GM23338 (cell line): ENCODE results near the gene GLE1. TPM values are rescaled to one million over a fixed set of nuclear protein-coding genes. Genes with fewer than 3 reads are reported as not detected.

Experiments used
- ATAC-seq: fragments of 200-7000 bp; cut with Tn5 transposase; 3 replicates; pipeline ENCODE4 v1.9.1; 2020
- DNase-seq: peaks from one replicate; pipeline ENCODE4 v3.0.0-alpha.2; 2015; ENCODE audit warnings: low spot score
- H2AFZ ChIP-seq: fragments of 200-600 bp; sonication (generic); 2 replicates; pipeline ENCODE4 v1.8.0; 2016; ENCODE audit warnings: antibody characterized with exemption, mild to moderate bottlenecking, moderate library complexity
- H3F3A ChIP-seq: fragments of 200-600 bp; sonication (generic); replicated peaks from 2 replicates; pipeline ENCODE4 v1.8.0; 2017; ENCODE audit warnings: antibody characterized with exemption, mixed run types, low read depth
- H3K27ac ChIP-seq: fragments of 200-600 bp; sonication (generic); 2 replicates; pipeline ENCODE4 v1.6.1; 2016; ENCODE audit warnings: low read depth
- H3K27me3 ChIP-seq: fragments of 200-600 bp; sonication (generic); 2 replicates; pipeline ENCODE4 v1.8.0; 2016; ENCODE audit warnings: mild to moderate bottlenecking, mixed run types, moderate library complexity; ENCODE audit not compliant: insufficient read depth
- H3K36me3 ChIP-seq: fragments of 200-600 bp; sonication (generic); 2 replicates; pipeline ENCODE4 v1.8.0; 2016; ENCODE audit warnings: mild to moderate bottlenecking; ENCODE audit not compliant: insufficient read depth
- H3K4me1 ChIP-seq: fragments of 200-600 bp; sonication (generic); 2 replicates; pipeline ENCODE4 v1.8.0; 2016; ENCODE audit warnings: mild to moderate bottlenecking, moderate library complexity; ENCODE audit not compliant: insufficient read depth
- H3K4me2 ChIP-seq: fragments of 200-600 bp; sonication (generic); 2 replicates; pipeline ENCODE4 v1.7.1; 2017; ENCODE audit warnings: mixed run types
- H3K4me3 ChIP-seq: fragments of 200-600 bp; sonication (generic); 2 replicates; pipeline ENCODE4 v1.6.1; 2016; ENCODE audit warnings: mixed run types
- H3K79me2 ChIP-seq: fragments of 200-600 bp; sonication (generic); replicated peaks from 2 replicates; pipeline ENCODE4 v1.8.0; 2017; ENCODE audit warnings: mild to moderate bottlenecking; ENCODE audit not compliant: insufficient read depth
- H3K9me2 ChIP-seq: fragments of 200-600 bp; sonication (generic); 2 replicates; pipeline ENCODE4 v1.8.0; 2017; ENCODE audit not compliant: insufficient read depth
- H4K20me1 ChIP-seq: fragments of 200-600 bp; sonication (generic); replicated peaks from 2 replicates; pipeline ENCODE4 v1.8.0; 2017; ENCODE audit warnings: mild to moderate bottlenecking; ENCODE audit not compliant: insufficient read depth
- H3K27ac Mint-ChIP-seq: 2 replicates; pipeline ENCODE4 v1.8.0; 2020; ENCODE audit warnings: inconsistent platforms, mild to moderate bottlenecking, moderate library complexity, mixed read lengths
- H3K27me3 Mint-ChIP-seq: 3 replicates; pipeline ENCODE4 v1.8.0; 2022; ENCODE audit warnings: low read depth, mild to moderate bottlenecking, moderate library complexity, mixed read lengths, inconsistent platforms; ENCODE audit not compliant: insufficient read depth, poor library complexity
- H3K36me3 Mint-ChIP-seq: 3 replicates; pipeline ENCODE4 v1.8.0; 2021; ENCODE audit warnings: low read depth, mild to moderate bottlenecking, inconsistent platforms, moderate library complexity, mixed read lengths
- H3K4me1 Mint-ChIP-seq: 3 replicates; pipeline ENCODE4 v1.8.0; 2020; ENCODE audit warnings: mild to moderate bottlenecking, inconsistent platforms, mixed read lengths
- H3K4me3 Mint-ChIP-seq: 3 replicates; pipeline ENCODE4 v1.8.0; 2021; ENCODE audit warnings: moderate library complexity, mild to moderate bottlenecking, inconsistent platforms, mixed read lengths
- H3K9me3 Mint-ChIP-seq: 3 replicates; pipeline ENCODE4 v1.8.0; 2020; ENCODE audit warnings: moderate library complexity, mild to moderate bottlenecking, inconsistent platforms, mixed read lengths
- CREB1 ChIP-seq: fragments of 250-450 bp; sonication (Bioruptor Pico); IDR thresholded peaks from 2 replicates; pipeline ENCODE4 v1.5.0; 2020; ENCODE audit warnings: low read depth, mild to moderate bottlenecking, moderate library complexity
- ETS1 ChIP-seq: IDR thresholded peaks from 2 replicates; pipeline ENCODE4 v1.6.1; 2016; ENCODE audit warnings: antibody characterized with exemption
- EZH2 ChIP-seq: fragments of 200-600 bp; sonication (generic); IDR thresholded peaks from one replicate; pipeline ENCODE4 v1.8.0; 2017; ENCODE audit warnings: antibody characterized with exemption, mild to moderate bottlenecking, low read depth; ENCODE audit not compliant: unreplicated experiment
- EZH2phosphoT487 ChIP-seq: fragments of 200-600 bp; sonication (generic); IDR thresholded peaks from one replicate; pipeline ENCODE4 v1.8.1; 2018; ENCODE audit warnings: antibody characterized with exemption; ENCODE audit not compliant: unreplicated experiment
- JUNB ChIP-seq: IDR thresholded peaks from one replicate; pipeline ENCODE4 v1.6.1; 2016; ENCODE audit warnings: antibody characterized with exemption; ENCODE audit not compliant: unreplicated experiment
- NANOG ChIP-seq: IDR thresholded peaks from 2 replicates; pipeline ENCODE4 v1.6.1; 2016; ENCODE audit warnings: antibody characterized with exemption, borderline replicate concordance
- POLR2AphosphoS5 ChIP-seq: IDR thresholded peaks from 2 replicates; pipeline ENCODE4 v1.6.1; 2016; ENCODE audit warnings: antibody characterized with exemption, low read depth
- STAT1 ChIP-seq: IDR thresholded peaks from one replicate; pipeline ENCODE4 v1.6.1; 2016; ENCODE audit warnings: antibody characterized with exemption; ENCODE audit not compliant: unreplicated experiment
- ZNF114 ChIP-seq: fragments of 250-450 bp; sonication (Bioruptor Pico); IDR thresholded peaks from 2 replicates; pipeline ENCODE4 v1.5.0; 2020; ENCODE audit warnings: mild to moderate bottlenecking, moderate library complexity
- ZNF331 ChIP-seq: fragments of 250-450 bp; sonication (Bioruptor Pico); IDR thresholded peaks from 2 replicates; pipeline ENCODE4 v1.5.0; 2020; ENCODE audit warnings: low read depth, mild to moderate bottlenecking, moderate library complexity
- polyA plus RNA-seq: library from polyadenylated mRNA; unstranded; fragments of >200 nt; fragmentation: Nextera tagmentation; extraction: Ambion mirVana; gene quantifications from 2 replicates; pipeline ENCODE4 v1.2.1, GENCODE V29; 2016
- total RNA-seq: library from RNA; depleted of rRNA; stranded (reverse); fragments of >200 nt; shearing (Covaris generic); gene quantifications from 2 replicates; pipeline ENCODE4 v1.2.3, GENCODE V29; 2014
- TF ChIP-seq, protein P1 (sequence below): fragments of 250-450 bp; sonication (Bioruptor Pico); IDR thresholded peaks from 2 replicates; pipeline ENCODE4 v1.5.0; 2020; ENCODE audit warnings: mild to moderate bottlenecking, moderate library complexity
- TF ChIP-seq, protein P2 (sequence below), 2 experiments: fragments of 200-600 bp in 1 of 2; sonication (generic) in 1 of 2; conservative IDR thresholded peaks; 2 replicates each; pipeline versions ENCODE4 v1.5.1 to v1.6.1; 2016 to 2017; ENCODE audit warnings: antibody characterized with exemption in 2 of 2, low read depth in 2 of 2, mild to moderate bottlenecking in 2 of 2, moderate library complexity in 1 of 2

GLE1 gene
- total and polyA plus RNA-seq, 2 experiments from 2014 or later: 7.4 to 22.1 TPM

- TF ChIP-seq, protein P1, sequence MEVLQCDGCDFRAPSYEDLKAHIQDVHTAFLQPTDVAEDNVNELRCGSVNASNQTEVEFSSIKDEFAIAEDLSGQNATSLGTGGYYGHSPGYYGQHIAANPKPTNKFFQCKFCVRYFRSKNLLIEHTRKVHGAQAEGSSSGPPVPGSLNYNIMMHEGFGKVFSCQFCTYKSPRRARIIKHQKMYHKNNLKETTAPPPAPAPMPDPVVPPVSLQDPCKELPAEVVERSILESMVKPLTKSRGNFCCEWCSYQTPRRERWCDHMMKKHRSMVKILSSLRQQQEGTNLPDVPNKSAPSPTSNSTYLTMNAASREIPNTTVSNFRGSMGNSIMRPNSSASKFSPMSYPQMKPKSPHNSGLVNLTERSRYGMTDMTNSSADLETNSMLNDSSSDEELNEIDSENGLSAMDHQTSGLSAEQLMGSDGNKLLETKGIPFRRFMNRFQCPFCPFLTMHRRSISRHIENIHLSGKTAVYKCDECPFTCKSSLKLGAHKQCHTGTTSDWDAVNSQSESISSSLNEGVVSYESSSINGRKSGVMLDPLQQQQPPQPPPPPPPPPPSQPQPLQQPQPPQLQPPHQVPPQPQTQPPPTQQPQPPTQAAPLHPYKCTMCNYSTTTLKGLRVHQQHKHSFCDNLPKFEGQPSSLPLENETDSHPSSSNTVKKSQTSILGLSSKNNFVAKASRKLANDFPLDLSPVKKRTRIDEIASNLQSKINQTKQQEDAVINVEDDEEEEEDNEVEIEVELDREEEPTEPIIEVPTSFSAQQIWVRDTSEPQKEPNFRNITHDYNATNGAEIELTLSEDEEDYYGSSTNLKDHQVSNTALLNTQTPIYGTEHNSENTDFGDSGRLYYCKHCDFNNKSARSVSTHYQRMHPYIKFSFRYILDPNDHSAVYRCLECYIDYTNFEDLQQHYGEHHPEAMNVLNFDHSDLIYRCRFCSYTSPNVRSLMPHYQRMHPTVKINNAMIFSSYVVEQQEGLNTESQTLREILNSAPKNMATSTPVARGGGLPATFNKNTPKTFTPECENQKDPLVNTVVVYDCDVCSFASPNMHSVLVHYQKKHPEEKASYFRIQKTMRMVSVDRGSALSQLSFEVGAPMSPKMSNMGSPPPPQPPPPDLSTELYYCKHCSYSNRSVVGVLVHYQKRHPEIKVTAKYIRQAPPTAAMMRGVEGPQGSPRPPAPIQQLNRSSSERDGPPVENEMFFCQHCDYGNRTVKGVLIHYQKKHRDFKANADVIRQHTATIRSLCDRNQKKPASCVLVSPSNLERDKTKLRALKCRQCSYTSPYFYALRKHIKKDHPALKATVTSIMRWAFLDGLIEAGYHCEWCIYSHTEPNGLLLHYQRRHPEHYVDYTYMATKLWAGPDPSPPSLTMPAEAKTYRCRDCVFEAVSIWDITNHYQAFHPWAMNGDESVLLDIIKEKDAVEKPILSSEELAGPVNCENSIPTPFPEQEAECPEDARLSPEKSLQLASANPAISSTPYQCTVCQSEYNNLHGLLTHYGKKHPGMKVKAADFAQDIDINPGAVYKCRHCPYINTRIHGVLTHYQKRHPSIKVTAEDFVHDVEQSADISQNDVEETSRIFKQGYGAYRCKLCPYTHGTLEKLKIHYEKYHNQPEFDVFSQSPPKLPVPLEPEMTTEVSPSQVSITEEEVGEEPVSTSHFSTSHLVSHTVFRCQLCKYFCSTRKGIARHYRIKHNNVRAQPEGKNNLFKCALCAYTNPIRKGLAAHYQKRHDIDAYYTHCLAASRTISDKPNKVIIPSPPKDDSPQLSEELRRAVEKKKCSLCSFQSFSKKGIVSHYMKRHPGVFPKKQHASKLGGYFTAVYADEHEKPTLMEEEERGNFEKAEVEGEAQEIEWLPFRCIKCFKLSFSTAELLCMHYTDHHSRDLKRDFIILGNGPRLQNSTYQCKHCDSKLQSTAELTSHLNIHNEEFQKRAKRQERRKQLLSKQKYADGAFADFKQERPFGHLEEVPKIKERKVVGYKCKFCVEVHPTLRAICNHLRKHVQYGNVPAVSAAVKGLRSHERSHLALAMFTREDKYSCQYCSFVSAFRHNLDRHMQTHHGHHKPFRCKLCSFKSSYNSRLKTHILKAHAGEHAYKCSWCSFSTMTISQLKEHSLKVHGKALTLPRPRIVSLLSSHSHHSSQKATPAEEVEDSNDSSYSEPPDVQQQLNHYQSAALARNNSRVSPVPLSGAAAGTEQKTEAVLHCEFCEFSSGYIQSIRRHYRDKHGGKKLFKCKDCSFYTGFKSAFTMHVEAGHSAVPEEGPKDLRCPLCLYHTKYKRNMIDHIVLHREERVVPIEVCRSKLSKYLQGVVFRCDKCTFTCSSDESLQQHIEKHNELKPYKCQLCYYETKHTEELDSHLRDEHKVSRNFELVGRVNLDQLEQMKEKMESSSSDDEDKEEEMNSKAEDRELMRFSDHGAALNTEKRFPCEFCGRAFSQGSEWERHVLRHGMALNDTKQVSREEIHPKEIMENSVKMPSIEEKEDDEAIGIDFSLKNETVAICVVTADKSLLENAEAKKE (CRISPR knock-in tag): no peak
- TF ChIP-seq EZH2phosphoT487: no peak
Measured at GRCh38 chr9:128532581-128532980, 28.1 kb downstream of the GLE1 start (continued).

- Histone ChIP-seq H3K36me3 (peaks cover 4% of the 10 kb centered on the region; the same call in 1 of the 2 replicates), H3K27me3 (no peaks in the 10 kb centered on the region), H3K27ac (no peak overlapping the region), H3K79me2 (no peaks in the 10 kb centered on the region), H3K4me2 (no peak overlapping the region), H3K4me1 (no peaks in the 10 kb centered on the region), H4K20me1 (peaks cover 3% of the 10 kb centered on the region; the same call in 1 of the 2 replicates), H2AFZ (no peak overlapping the region), H3K4me3 (no peak overlapping the region), H3K9me2 (no peaks in the 10 kb centered on the region), H3F3A (no peaks in the 10 kb centered on the region)
- H3K36me3 Mint-ChIP-seq: peaks cover 3% of the 10 kb centered on the region; the same call in 2 of the 3 replicates
- no peaks in the 10 kb centered on the region for H3K9me3 Mint-ChIP-seq
- ATAC-seq: no peak
- H3K27ac Mint-ChIP-seq: no peak overlapping the region
- H3K4me1 Mint-ChIP-seq: no peaks in the 10 kb centered on the region
- H3K4me3 Mint-ChIP-seq: no peak overlapping the region
- no peak for DNase-seq
- no peaks in the 10 kb centered on the region for H3K27me3 Mint-ChIP-seq
- TF ChIP-seq CREB1 (CRISPR knock-in tag): no peak
- TF ChIP-seq POLR2AphosphoS5: no peak
- no peak for TF ChIP-seq EZH2
- no peak for TF ChIP-seq STAT1
- no peak for TF ChIP-seq JUNB
- no peak for TF ChIP-seq ZNF114 (CRISPR knock-in tag)
- no peak for TF ChIP-seq EZH2phosphoT487
- TF ChIP-seq, protein P2, sequence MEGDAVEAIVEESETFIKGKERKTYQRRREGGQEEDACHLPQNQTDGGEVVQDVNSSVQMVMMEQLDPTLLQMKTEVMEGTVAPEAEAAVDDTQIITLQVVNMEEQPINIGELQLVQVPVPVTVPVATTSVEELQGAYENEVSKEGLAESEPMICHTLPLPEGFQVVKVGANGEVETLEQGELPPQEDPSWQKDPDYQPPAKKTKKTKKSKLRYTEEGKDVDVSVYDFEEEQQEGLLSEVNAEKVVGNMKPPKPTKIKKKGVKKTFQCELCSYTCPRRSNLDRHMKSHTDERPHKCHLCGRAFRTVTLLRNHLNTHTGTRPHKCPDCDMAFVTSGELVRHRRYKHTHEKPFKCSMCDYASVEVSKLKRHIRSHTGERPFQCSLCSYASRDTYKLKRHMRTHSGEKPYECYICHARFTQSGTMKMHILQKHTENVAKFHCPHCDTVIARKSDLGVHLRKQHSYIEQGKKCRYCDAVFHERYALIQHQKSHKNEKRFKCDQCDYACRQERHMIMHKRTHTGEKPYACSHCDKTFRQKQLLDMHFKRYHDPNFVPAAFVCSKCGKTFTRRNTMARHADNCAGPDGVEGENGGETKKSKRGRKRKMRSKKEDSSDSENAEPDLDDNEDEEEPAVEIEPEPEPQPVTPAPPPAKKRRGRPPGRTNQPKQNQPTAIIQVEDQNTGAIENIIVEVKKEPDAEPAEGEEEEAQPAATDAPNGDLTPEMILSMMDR (conservative IDR thresholded peaks at IDR 0.05; ENCODE audit: low read depth in 2 of 2): no peak
- TF ChIP-seq ZNF331 (CRISPR knock-in tag): no peak
- no peak for TF ChIP-seq ETS1
- no peak for TF ChIP-seq NANOG
Measured at GRCh38 chr9:128540634-128541360, 36.3 kb downstream of the GLE1 start.
